NT2/D1 (cell line): ENCODE data around the gene NELFB.
"Not testable (repeated sequence)": the region's sequence is repeated elsewhere in the genome, so short reads cannot be mapped to it uniquely, and the experiment has no call there.

Experiments used
- DNase-seq: peaks from one replicate; pipeline ENCODE4 v3.0.0-alpha.2; 2011; ENCODE audit warnings: low read depth, low spot score
- H3K27me3 ChIP-seq: 2 replicates; pipeline ENCODE4 v1.6.0; 2011; ENCODE audit warnings: mild to moderate bottlenecking; ENCODE audit not compliant: insufficient read length, insufficient read depth
- H3K36me3 ChIP-seq: 2 replicates; pipeline ENCODE4 v1.6.1; 2011; ENCODE audit warnings: mild to moderate bottlenecking, low read length, mixed read lengths; ENCODE audit not compliant: insufficient read depth, insufficient read length
- H3K4me1 ChIP-seq: 2 replicates; pipeline ENCODE4 v1.5.1; 2011; ENCODE audit not compliant: insufficient read depth, insufficient read length
- H3K4me3 ChIP-seq: 2 replicates; pipeline ENCODE4 v1.5.1; 2011; ENCODE audit warnings: low read depth; ENCODE audit not compliant: insufficient read length
- H3K9ac ChIP-seq: 2 replicates; pipeline ENCODE4 v1.6.0; 2011; ENCODE audit warnings: low read depth; ENCODE audit not compliant: insufficient read length
- H3K9me3 ChIP-seq: 2 replicates; pipeline ENCODE4 v1.5.1; 2011; ENCODE audit warnings: mild to moderate bottlenecking, low read length; ENCODE audit not compliant: insufficient read depth
- SUZ12 ChIP-seq: IDR thresholded peaks from 2 replicates; pipeline ENCODE4 v1.6.1; 2011; ENCODE audit not compliant: insufficient read length, insufficient read depth; ENCODE audit errors: extremely low read depth
- YY1 ChIP-seq: IDR thresholded peaks from 2 replicates; pipeline ENCODE4 v1.6.1; 2011; ENCODE audit not compliant: insufficient read length, insufficient read depth
- ZNF274 ChIP-seq: IDR thresholded peaks from 2 replicates; pipeline ENCODE4 v1.6.1; 2011; ENCODE audit warnings: mild to moderate bottlenecking, low read depth, low read length

NELFB gene

GRCh38 chr9:137234055-137234697, 21.0 kb upstream of the NELFB start:
- Histone ChIP-seq H3K4me1 (peaks cover 54% of the 10 kb centered on the region), H3K36me3 (peaks cover 12% of the 10 kb centered on the region), H3K9me3 (no peaks in the 10 kb centered on the region), H3K9ac (peak overlapping the region; percentile 26), H3K4me3 (no peak overlapping the region), H3K27me3 (no peaks in the 10 kb centered on the region)
- TF ChIP-seq SUZ12 (no peak), ZNF274 (no peak), YY1 (no peak)
- no peak for DNase-seq

GRCh38 chr9:137234758-137235423, 20.2 kb upstream of the NELFB start:
- H3K36me3 ChIP-seq: peaks cover 12% of the 10 kb centered on the region
- no peak for DNase-seq
- H3K27me3 ChIP-seq: no peaks in the 10 kb centered on the region
- no peak overlapping the region for H3K4me3 ChIP-seq
- no peaks in the 10 kb centered on the region for H3K9me3 ChIP-seq
- TF ChIP-seq ZNF274 (no peak), SUZ12 (no peak), YY1 (no peak)
- H3K4me1 ChIP-seq: peaks cover 50% of the 10 kb centered on the region
- peak overlapping the region; percentile 26 for H3K9ac ChIP-seq

GRCh38 chr9:137235424-137236237, 19.5 kb upstream of the NELFB start:
- no peak for DNase-seq
- no peak overlapping the region for H3K4me3 ChIP-seq
- no peaks in the 10 kb centered on the region for H3K9me3 ChIP-seq
- TF ChIP-seq ZNF274: no peak
- no peak for TF ChIP-seq SUZ12
- no peak for TF ChIP-seq YY1
- H3K4me1 ChIP-seq: peaks cover 44% of the 10 kb centered on the region
- H3K36me3 ChIP-seq: peaks cover 12% of the 10 kb centered on the region
- peak overlapping the region; percentile 57 for H3K9ac ChIP-seq
- no peaks in the 10 kb centered on the region for H3K27me3 ChIP-seq

GRCh38 chr9:137236238-137236935, 18.7 kb upstream of the NELFB start:
- peaks cover 44% of the 10 kb centered on the region for H3K4me1 ChIP-seq
- peak overlapping the region; percentile 62 for H3K9ac ChIP-seq
- no peaks in the 10 kb centered on the region for H3K27me3 ChIP-seq
- TF ChIP-seq ZNF274: no peak
- TF ChIP-seq SUZ12: no peak
- no peak for TF ChIP-seq YY1
- peak; percentile 78 for DNase-seq
- peaks cover 12% of the 10 kb centered on the region for H3K36me3 ChIP-seq
- no peak overlapping the region for H3K4me3 ChIP-seq
- no peaks in the 10 kb centered on the region for H3K9me3 ChIP-seq

GRCh38 chr9:137236936-137237421, 18.1 kb upstream of the NELFB start:
- H3K4me1 ChIP-seq: peaks cover 45% of the 10 kb centered on the region
- no peak for DNase-seq
- TF ChIP-seq YY1: no peak
- no peak for TF ChIP-seq SUZ12
- TF ChIP-seq ZNF274: no peak
- peak overlapping the region; percentile 62 for H3K9ac ChIP-seq
- H3K27me3 ChIP-seq: no peaks in the 10 kb centered on the region
- H3K9me3 ChIP-seq: no peaks in the 10 kb centered on the region
- H3K4me3 ChIP-seq: no peak overlapping the region
- peaks cover 17% of the 10 kb centered on the region for H3K36me3 ChIP-seq

- Histone ChIP-seq H3K9ac (peak overlapping the region; percentile 65), H3K4me3 (no peak overlapping the region), H3K27me3 (no peaks in the 10 kb centered on the region), H3K4me1 (peaks cover 54% of the 10 kb centered on the region), H3K9me3 (no peaks in the 10 kb centered on the region), H3K36me3 (peaks cover 28% of the 10 kb centered on the region)
- DNase-seq: no peak
- TF ChIP-seq ZNF274 (no peak), YY1 (no peak), SUZ12 (no peak)
These were observed 17.1 kb upstream of the NELFB start for GRCh38 chr9:137237759-137238726.

- H3K9me3 ChIP-seq, DNase-seq, H3K27me3 ChIP-seq: not testable (repeated sequence)
- Histone ChIP-seq H3K36me3 (peaks cover 39% of the 10 kb centered on the region), H3K9ac (peak overlapping the region; percentile 97), H3K4me3 (peak overlapping the region; percentile 91), H3K4me1 (peaks cover 56% of the 10 kb centered on the region)
These were observed 15.5 kb upstream of the NELFB start for GRCh38 chr9:137239541-137240200.
